KMS-11 (cell line): ENCODE measurements around the gene ZFAND2B.

Source experiments
- H2AFZ ChIP-seq: fragments of 200-600 bp; sonication (generic); 2 replicates; pipeline ENCODE4 v1.6.1; 2016; ENCODE audit warnings: antibody characterized with exemption, mixed run types, low read depth
- H3K27ac ChIP-seq: fragments of 200-600 bp; sonication (generic); 2 replicates; pipeline ENCODE4 v1.6.1; 2016; ENCODE audit warnings: mild to moderate bottlenecking, mixed run types
- H3K27me3 ChIP-seq: fragments of 200-600 bp; sonication (generic); 2 replicates; pipeline ENCODE4 v1.6.1; 2017; ENCODE audit warnings: mild to moderate bottlenecking, low read depth, mixed run types, moderate library complexity; ENCODE audit not compliant: insufficient read depth
- H3K36me3 ChIP-seq: fragments of 200-600 bp; sonication (generic); 2 replicates; pipeline ENCODE4 v1.6.1; 2017; ENCODE audit warnings: mild to moderate bottlenecking, mixed run types; ENCODE audit not compliant: insufficient read depth
- H3K4me1 ChIP-seq: fragments of 200-600 bp; sonication (generic); 2 replicates; pipeline ENCODE4 v1.6.1; 2016; ENCODE audit warnings: mild to moderate bottlenecking, low read depth, mixed run types; ENCODE audit not compliant: poor library complexity, severe bottlenecking
- H3K4me2 ChIP-seq: fragments of 200-600 bp; sonication (generic); 2 replicates; pipeline ENCODE4 v1.7.0; 2016; ENCODE audit warnings: mild to moderate bottlenecking, mixed run types
- H3K4me3 ChIP-seq: fragments of 200-600 bp; sonication (generic); IDR thresholded peaks from 2 replicates; pipeline ENCODE4 v1.6.1; 2017; ENCODE audit warnings: low read depth, low read length, mixed read lengths; ENCODE audit not compliant: insufficient read depth
- H3K79me2 ChIP-seq: fragments of 200-600 bp; sonication (generic); 2 replicates; pipeline ENCODE4 v1.6.1; 2016; ENCODE audit warnings: low read depth, mixed run types; ENCODE audit not compliant: insufficient read depth
- H3K9ac ChIP-seq: fragments of 200-600 bp; sonication (generic); 2 replicates; pipeline ENCODE4 v1.6.1; 2016; ENCODE audit warnings: mild to moderate bottlenecking, mixed run types
- H4K20me1 ChIP-seq: fragments of 200-600 bp; sonication (generic); 2 replicates; pipeline ENCODE4 v1.6.1; 2016; ENCODE audit warnings: mild to moderate bottlenecking, mixed run types; ENCODE audit not compliant: insufficient read depth
- CTCF ChIP-seq: fragments of 200-600 bp; sonication (generic); conservative IDR thresholded peaks from 2 replicates; pipeline ENCODE4 v1.6.1; 2017; ENCODE audit warnings: low read depth, mild to moderate bottlenecking, antibody characterized with exemption, low read length, moderate library complexity, mixed read lengths

ZFAND2B gene

DNA sequence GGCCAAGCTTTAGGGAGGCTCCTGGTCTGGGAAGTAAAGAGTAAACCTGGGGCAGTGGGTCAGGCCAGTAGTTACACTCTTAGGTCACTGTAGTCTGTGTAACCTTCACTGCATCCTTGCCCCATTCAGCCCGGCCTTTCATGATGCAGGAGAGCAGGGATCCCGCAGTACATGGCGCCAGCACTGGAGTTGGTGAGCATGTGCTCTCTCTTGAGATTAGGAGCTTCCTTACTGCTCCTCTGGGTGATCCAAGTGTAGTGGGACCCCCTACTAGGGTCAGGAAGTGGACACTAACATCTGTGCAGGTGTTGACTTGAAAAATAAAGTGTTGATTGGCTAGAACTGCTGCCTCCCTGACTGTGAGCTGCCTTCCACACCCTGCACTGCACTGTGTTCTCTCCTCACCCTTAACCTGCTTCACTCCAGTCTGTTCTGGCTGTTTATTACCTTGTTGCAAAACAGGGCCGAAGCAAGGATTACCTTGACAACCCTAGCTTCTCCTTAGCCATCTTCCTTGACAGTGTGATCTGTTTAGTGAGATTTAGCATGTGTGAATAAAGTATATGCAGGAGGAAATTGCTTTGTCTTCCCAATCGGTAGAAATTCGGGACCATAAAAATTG is 23.3 kb upstream of the ZFAND2B start:
- Histone ChIP-seq H2AFZ (no peak overlapping the region), H3K4me3 (no peak overlapping the region), H3K36me3 (no peaks in the 10 kb centered on the region), H4K20me1 (no peaks in the 10 kb centered on the region), H3K4me2 (no peak overlapping the region), H3K4me1 (peaks cover 9% of the 10 kb centered on the region), H3K27me3 (no peaks in the 10 kb centered on the region), H3K27ac (no peak overlapping the region), H3K9ac (no peak overlapping the region), H3K79me2 (peaks cover 19% of the 10 kb centered on the region; the same call in 1 of the 2 replicates)
- no peak for TF ChIP-seq CTCF

- no peak for TF ChIP-seq CTCF
- peaks cover 5% of the 10 kb centered on the region for H3K4me1 ChIP-seq
- H3K4me2 ChIP-seq: no peak overlapping the region
- H2AFZ ChIP-seq: no peak overlapping the region
- no peaks in the 10 kb centered on the region for H3K36me3 ChIP-seq
- H3K27me3 ChIP-seq: no peaks in the 10 kb centered on the region
- H3K4me3 ChIP-seq: no peak overlapping the region
- no peak overlapping the region for H3K9ac ChIP-seq
- H3K27ac ChIP-seq: no peak overlapping the region
- H3K79me2 ChIP-seq: peaks cover 13% of the 10 kb centered on the region; the same call in 1 of the 2 replicates
- no peaks in the 10 kb centered on the region for H4K20me1 ChIP-seq
Measured at GRCh38 chr2:219184121-219184520, 22.5 kb upstream of the ZFAND2B start.

DNA sequence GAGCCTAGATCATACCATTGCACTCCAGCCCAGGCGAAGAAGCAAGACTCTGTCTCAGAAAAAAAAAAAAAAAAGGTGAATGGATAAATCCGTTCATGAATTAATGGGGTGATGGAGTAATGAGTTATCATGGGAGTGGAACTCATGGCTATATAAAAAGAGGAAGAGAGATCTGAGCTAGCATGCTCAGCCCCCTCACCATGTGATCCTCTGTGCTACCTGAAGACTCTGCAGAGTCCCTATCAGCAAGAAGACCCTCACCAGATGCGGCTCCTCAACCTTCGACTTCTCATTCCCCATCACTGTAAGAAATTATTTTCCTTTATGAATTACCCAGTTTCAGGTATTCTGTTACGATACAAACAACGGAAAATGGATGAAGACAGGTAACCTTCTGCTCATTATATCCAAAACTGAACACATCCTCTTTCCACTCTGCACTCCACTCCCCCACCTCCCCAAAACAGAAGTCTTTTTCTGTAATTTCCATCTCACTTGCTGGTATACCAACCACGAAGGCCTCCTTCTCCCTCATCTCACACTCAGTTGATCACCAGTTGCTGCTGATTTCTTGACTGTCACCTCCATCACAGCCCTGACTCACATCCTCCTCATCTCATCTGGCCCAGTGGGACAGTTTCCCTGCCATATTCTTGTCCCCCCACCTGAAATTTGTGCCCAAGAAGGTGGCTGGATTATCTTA is 19.7 kb upstream of the ZFAND2B start:
- Histone ChIP-seq H3K4me2 (no peak overlapping the region), H4K20me1 (no peaks in the 10 kb centered on the region), H3K79me2 (no peaks in the 10 kb centered on the region), H2AFZ (no peak overlapping the region), H3K27ac (no peak overlapping the region), H3K9ac (no peak overlapping the region), H3K27me3 (no peaks in the 10 kb centered on the region), H3K36me3 (no peaks in the 10 kb centered on the region), H3K4me1 (no peaks in the 10 kb centered on the region), H3K4me3 (no peak overlapping the region)
- TF ChIP-seq CTCF: no peak

GRCh38 chr2:219197388-219197787 is 9.2 kb upstream of the ZFAND2B start:
- Histone ChIP-seq H3K27me3 (no peaks in the 10 kb centered on the region; the same call in 1 of the 2 replicates), H3K9ac (no peak overlapping the region), H3K4me1 (no peaks in the 10 kb centered on the region), H4K20me1 (no peaks in the 10 kb centered on the region), H3K4me2 (no peak overlapping the region), H3K4me3 (no peak overlapping the region), H3K36me3 (no peaks in the 10 kb centered on the region), H3K79me2 (no peaks in the 10 kb centered on the region), H3K27ac (no peak overlapping the region), H2AFZ (no peak overlapping the region)
- TF ChIP-seq CTCF: no peak
